Mucosa of gallbladder (tissue), 1 donor: Measurements from ENCODE around the gene VWA2. TPM values are rescaled to one million over a fixed set of nuclear protein-coding genes. Genes with fewer than 3 reads are reported as not detected.

Experiments used
- DNase-seq: peaks from one replicate; pipeline ENCODE4 v3.0.0-alpha.2; 2020; ENCODE audit warnings: low spot score
- total RNA-seq: library from RNA; stranded (reverse); gene quantifications from one replicate; pipeline ENCODE4 v1.2.1, GENCODE V29; 2021
- donor health status: DM: no; HTN: no; CAD: no.

Gene VWA2
- total RNA-seq, 1 donor from 2014 or later: 0.75 TPM

- no peak for DNase-seq
Observed at GRCh38 chr10:114276066-114276465, 37.0 kb downstream of the VWA2 start.

- DNase-seq: no peak
Observed at GRCh38 chr10:114276671-114277070, 37.6 kb downstream of the VWA2 start.

GRCh38 chr10:114278140-114278883, 39.3 kb downstream of the VWA2 start:
- DNase-seq: no peak

GRCh38 chr10:114278884-114279191, 39.8 kb downstream of the VWA2 start:
- no peak for DNase-seq

GRCh38 chr10:114279289-114279688, 40.2 kb downstream of the VWA2 start:
- DNase-seq: no peak

- no peak for DNase-seq
Observed at GRCh38 chr10:114279901-114280644, 41.0 kb downstream of the VWA2 start.

- no peak for DNase-seq
Observed at GRCh38 chr10:114281006-114281405, 42.0 kb downstream of the VWA2 start.

GRCh38 chr10:114281461-114281860, 42.4 kb downstream of the VWA2 start:
- no peak for DNase-seq

- DNase-seq: no peak
Observed at GRCh38 chr10:114282526-114282925, 43.5 kb downstream of the VWA2 start.

- DNase-seq: no peak
Observed at GRCh38 chr10:114283091-114283490, 44.0 kb downstream of the VWA2 start.

GRCh38 chr10:114283535-114284234, 44.6 kb downstream of the VWA2 start:
- no peak for DNase-seq

GRCh38 chr10:114284346-114285071, 45.5 kb downstream of the VWA2 start:
- DNase-seq: no peak

- DNase-seq: no peak
Observed at GRCh38 chr10:114285961-114286441, 46.9 kb downstream of the VWA2 start.

GRCh38 chr10:114286921-114287320, 47.9 kb downstream of the VWA2 start:
- no peak for DNase-seq

GRCh38 chr10:114288424-114289095, 49.5 kb downstream of the VWA2 start:
- no peak for DNase-seq

- no peak for DNase-seq
Observed at GRCh38 chr10:114289096-114289436, 50.0 kb downstream of the VWA2 start.

- no peak for DNase-seq
Observed at GRCh38 chr10:114290038-114290437, 51.0 kb downstream of the VWA2 start.

- no peak for DNase-seq
Observed at GRCh38 chr10:114291076-114291475, 52.0 kb downstream of the VWA2 start.

- no peak for DNase-seq
Observed at GRCh38 chr10:114291516-114291915, 52.5 kb downstream of the VWA2 start.

GRCh38 chr10:114293075-114293474, 54.0 kb downstream of the VWA2 start:
- DNase-seq: no peak

GRCh38 chr10:114294549-114294948, 55.5 kb downstream of the VWA2 start:
- no peak for DNase-seq

GRCh38 chr10:114295393-114295792, 56.3 kb downstream of the VWA2 start:
- no peak for DNase-seq
